Uterus (tissue), 4 donors: ENCODE results near the gene BRI3. TPM values are rescaled to one million over a fixed set of nuclear protein-coding genes. Genes with fewer than 3 reads are reported as not detected.

Experiments
- DNase-seq, 2 donors: peaks; one replicate each; pipeline ENCODE4 v3.0.0-alpha.2; 2019 to 2020
- H3K27ac ChIP-seq, 2 donors: fragments of 200-600 bp; sonication (generic); 1 replicate in 1 of 2; 2 replicates in 1 of 2; pipeline ENCODE4 v1.5.1; 2016 to 2018
- H3K27me3 ChIP-seq, 2 donors: fragments of 200-600 bp; sonication (generic); one replicate each; pipeline ENCODE4 v1.5.1; 2018 to 2019; ENCODE audit warnings: control low read depth in 1 of 2
- H3K36me3 ChIP-seq, 2 donors: fragments of 200-600 bp; sonication (generic); one replicate each; pipeline ENCODE4 v1.5.1; 2019; ENCODE audit warnings: control low read depth in 1 of 2
- H3K4me1 ChIP-seq, 2 donors: fragments of 200-600 bp; sonication (generic); one replicate each; pipeline ENCODE4 v1.5.1; 2018 to 2019; ENCODE audit warnings: control low read depth in 1 of 2
- H3K4me3 ChIP-seq, 2 donors: fragments of 200-600 bp; sonication (generic); 1 replicate in 1 of 2; 2 replicates in 1 of 2; pipeline ENCODE4 v1.5.1; 2018 to 2019; ENCODE audit warnings: mild to moderate bottlenecking in 1 of 2
- H3K9me3 ChIP-seq, 2 donors: fragments of 200-600 bp; sonication (generic); one replicate each; pipeline ENCODE4 v1.5.1; 2019; ENCODE audit warnings: control low read depth in 1 of 2
- POLR2A ChIP-seq, 2 donors: fragments of 450-650 bp; IDR thresholded peaks; one replicate each; pipeline ENCODE4 v1.6.1; 2016; ENCODE audit warnings: antibody characterized with exemption in 2 of 2, mild to moderate bottlenecking in 1 of 2, moderate library complexity in 1 of 2
- intact Hi-C: fragments of 100-400 bp; cut with DNase I; formaldehyde crosslinking; loops from one replicate; pipeline ENCODE4 v1.15.1; 2023; ENCODE audit warnings: low total_unique reads
- total RNA-seq, 4 donors: library from RNA; depleted of rRNA in 3 of 4; stranded (reverse); fragments of >200 nt in 3 of 4; gene quantifications; one replicate each; pipeline versions ENCODE4 v1.1.0 to v1.2.4, GENCODE V29; 2014 to 2023
- TF ChIP-seq, protein P1 (sequence below), 4 experiments: fragments of 200-600 bp in 2 of 4; fragments of 450-650 bp in 2 of 4; sonication (generic) in 2 of 4; IDR thresholded peaks; one replicate each; pipeline ENCODE4 v1.5.1; 2016 to 2019; ENCODE audit warnings: antibody characterized with exemption in 4 of 4, mild to moderate bottlenecking in 2 of 4, moderate library complexity in 1 of 4
- donor health status: DM: yes; HTN: yes; CAD: no.

BRI3 gene
- total RNA-seq, 4 donors from 2014 or later, result 8.5 to 161 (median 28.1) TPM

DNA sequence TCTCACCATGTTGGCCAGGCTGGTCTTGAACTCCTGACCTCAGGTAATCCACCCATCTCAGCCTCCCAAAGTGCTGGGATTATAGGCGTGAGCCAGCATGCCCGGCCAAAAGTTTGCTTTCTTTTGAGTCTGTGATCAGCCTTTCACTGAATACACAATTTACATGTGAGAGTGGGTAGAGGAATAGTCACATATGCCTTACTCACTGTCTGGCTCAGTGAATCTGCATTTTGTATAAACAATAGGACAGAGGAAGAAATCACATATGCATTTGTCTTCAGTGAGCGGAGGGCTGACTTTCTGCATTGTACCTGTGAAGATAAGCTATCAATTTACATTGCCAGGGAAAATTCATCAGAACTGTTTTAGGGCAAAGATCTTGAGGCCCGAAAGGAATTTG lies 27.0 kb upstream of the BRI3 start:
- no peaks in the 10 kb centered on the region for H3K36me3 ChIP-seq
- no peaks in the 10 kb centered on the region for H3K9me3 ChIP-seq
- intact Hi-C loops, result no loop called here
- H3K27me3 ChIP-seq, result no peaks in the 10 kb centered on the region
- H3K4me3 ChIP-seq, result no peak overlapping the region
- H3K27ac ChIP-seq, result no peak overlapping the region
- DNase-seq, result no peak
- TF ChIP-seq, protein P1, sequence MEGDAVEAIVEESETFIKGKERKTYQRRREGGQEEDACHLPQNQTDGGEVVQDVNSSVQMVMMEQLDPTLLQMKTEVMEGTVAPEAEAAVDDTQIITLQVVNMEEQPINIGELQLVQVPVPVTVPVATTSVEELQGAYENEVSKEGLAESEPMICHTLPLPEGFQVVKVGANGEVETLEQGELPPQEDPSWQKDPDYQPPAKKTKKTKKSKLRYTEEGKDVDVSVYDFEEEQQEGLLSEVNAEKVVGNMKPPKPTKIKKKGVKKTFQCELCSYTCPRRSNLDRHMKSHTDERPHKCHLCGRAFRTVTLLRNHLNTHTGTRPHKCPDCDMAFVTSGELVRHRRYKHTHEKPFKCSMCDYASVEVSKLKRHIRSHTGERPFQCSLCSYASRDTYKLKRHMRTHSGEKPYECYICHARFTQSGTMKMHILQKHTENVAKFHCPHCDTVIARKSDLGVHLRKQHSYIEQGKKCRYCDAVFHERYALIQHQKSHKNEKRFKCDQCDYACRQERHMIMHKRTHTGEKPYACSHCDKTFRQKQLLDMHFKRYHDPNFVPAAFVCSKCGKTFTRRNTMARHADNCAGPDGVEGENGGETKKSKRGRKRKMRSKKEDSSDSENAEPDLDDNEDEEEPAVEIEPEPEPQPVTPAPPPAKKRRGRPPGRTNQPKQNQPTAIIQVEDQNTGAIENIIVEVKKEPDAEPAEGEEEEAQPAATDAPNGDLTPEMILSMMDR (IDR thresholded peaks at IDR 0.05), result no peak
- no peak for TF ChIP-seq POLR2A (IDR thresholded peaks at IDR 0.05)
- peaks cover 0 to 8% of the 10 kb centered on the region in 2 donors for H3K4me1 ChIP-seq

DNA sequence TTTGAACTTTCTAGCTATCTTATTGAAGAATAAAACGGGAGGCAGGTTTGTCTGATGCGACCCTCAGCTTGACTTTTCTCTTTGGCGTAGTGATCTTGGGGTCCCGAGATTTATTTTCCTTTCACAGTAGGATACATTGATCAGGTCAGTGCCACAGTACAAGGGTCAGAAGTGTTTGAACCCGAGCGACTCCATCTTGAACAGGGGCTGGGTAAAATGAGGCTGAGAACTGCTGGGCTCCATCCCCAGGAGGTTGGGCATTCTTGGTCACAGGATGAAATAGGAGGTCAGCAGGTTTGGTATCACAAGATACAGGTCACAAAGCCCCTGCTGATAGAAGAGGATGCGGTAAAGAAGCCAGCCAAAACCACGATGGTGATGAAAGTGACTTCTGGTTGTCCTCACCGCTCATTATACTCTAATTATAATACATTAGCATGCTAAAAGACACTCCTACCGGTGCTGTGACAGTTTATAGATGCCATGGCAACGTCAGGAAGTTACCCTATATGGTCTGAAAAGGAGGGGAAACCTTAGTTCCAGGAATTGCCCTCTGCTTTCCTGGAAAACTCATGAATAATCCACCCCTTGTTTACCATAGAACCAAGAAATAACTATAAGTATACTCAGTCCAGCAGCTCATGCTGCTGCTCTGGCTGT lies 26.4 kb upstream of the BRI3 start:
- intact Hi-C loops, result no loop called here
- peaks cover 0 to 8% of the 10 kb centered on the region in 2 donors for H3K4me1 ChIP-seq
- H3K4me3 ChIP-seq, result no peak overlapping the region
- H3K9me3 ChIP-seq, result no peaks in the 10 kb centered on the region
- H3K36me3 ChIP-seq, result no peaks in the 10 kb centered on the region
- DNase-seq, result no peak
- H3K27ac ChIP-seq, result no peak overlapping the region
- H3K27me3 ChIP-seq, result no peaks in the 10 kb centered on the region
- TF ChIP-seq, protein P1 (IDR thresholded peaks at IDR 0.05), result no peak
- TF ChIP-seq POLR2A (IDR thresholded peaks at IDR 0.05), result no peak

DNA sequence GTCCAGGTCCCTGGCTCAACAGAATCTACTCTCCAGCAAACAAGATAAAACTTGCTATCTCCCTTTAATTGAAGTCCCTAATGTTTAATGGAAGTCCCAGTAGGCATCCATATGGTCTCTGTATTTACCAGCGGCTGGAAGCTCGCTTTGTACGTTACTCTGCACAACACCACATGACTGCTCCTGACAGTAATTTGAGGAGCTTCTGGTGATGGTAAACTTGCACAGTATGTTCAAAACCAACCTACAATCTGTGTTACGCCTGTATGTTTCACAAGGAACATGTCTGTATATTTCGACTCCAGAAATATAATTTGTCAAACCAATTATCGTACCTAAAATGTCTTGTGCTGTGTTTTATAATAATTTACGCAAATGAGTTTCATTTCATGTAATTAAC lies 25.1 kb upstream of the BRI3 start:
- Histone ChIP-seq H3K27ac (no peak overlapping the region), H3K36me3 (no peaks in the 10 kb centered on the region), H3K4me1 (peaks cover 0 to under 1% of the 10 kb centered on the region in 2 donors), H3K4me3 (no peak overlapping the region), H3K27me3 (no peaks in the 10 kb centered on the region), H3K9me3 (no peaks in the 10 kb centered on the region)
- DNase-seq, result no peak
- intact Hi-C loops, result no loop called here
- TF ChIP-seq POLR2A (IDR thresholded peaks at IDR 0.05), result no peak
- TF ChIP-seq, protein P1 (IDR thresholded peaks at IDR 0.05), result no peak

DNA sequence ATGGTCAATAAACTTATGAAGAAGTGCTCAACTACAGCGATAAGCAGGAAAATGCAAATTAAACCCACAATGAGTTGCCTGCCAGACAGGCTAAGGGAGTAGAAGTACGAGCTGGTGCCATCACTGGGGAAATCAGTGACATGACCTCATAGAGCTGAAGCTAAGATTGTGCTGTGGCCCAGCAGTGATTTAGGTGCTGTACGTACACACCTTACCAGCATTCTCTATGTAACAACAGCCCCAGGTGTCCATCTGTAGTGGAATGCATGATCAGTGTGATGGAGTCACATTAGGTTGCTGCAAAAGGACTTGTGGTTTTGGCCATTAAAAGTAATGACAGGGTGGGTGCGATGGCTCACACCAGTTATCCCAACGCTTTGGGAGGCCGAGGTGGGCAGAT lies 23.8 kb upstream of the BRI3 start:
- H3K9me3 ChIP-seq, result no peaks in the 10 kb centered on the region
- intact Hi-C loops, result no loop called here
- no peaks in the 10 kb centered on the region for H3K36me3 ChIP-seq
- no peak for DNase-seq
- no peak overlapping the region for H3K27ac ChIP-seq
- TF ChIP-seq POLR2A (IDR thresholded peaks at IDR 0.05), result no peak
- TF ChIP-seq, protein P1 (IDR thresholded peaks at IDR 0.05), result no peak
- H3K4me1 ChIP-seq, result no peaks in the 10 kb centered on the region
- no peaks in the 10 kb centered on the region for H3K27me3 ChIP-seq
- no peak overlapping the region for H3K4me3 ChIP-seq

GRCh38 chr7:98265841-98266271 lies 15.6 kb upstream of the BRI3 start:
- no peaks in the 10 kb centered on the region for H3K36me3 ChIP-seq
- DNase-seq, result no peak
- H3K4me3 ChIP-seq, result no peak overlapping the region
- intact Hi-C loops, result no loop called here
- H3K4me1 ChIP-seq, result no peaks in the 10 kb centered on the region
- H3K27ac ChIP-seq, result no peak overlapping the region
- H3K27me3 ChIP-seq, result no peaks in the 10 kb centered on the region
- no peak for TF ChIP-seq POLR2A (IDR thresholded peaks at IDR 0.05)
- TF ChIP-seq, protein P1 (IDR thresholded peaks at IDR 0.05), result no peak
- H3K9me3 ChIP-seq, result no peaks in the 10 kb centered on the region
